ENCODE results near the gene RSPRY1.

Gene RSPRY1

DNA sequence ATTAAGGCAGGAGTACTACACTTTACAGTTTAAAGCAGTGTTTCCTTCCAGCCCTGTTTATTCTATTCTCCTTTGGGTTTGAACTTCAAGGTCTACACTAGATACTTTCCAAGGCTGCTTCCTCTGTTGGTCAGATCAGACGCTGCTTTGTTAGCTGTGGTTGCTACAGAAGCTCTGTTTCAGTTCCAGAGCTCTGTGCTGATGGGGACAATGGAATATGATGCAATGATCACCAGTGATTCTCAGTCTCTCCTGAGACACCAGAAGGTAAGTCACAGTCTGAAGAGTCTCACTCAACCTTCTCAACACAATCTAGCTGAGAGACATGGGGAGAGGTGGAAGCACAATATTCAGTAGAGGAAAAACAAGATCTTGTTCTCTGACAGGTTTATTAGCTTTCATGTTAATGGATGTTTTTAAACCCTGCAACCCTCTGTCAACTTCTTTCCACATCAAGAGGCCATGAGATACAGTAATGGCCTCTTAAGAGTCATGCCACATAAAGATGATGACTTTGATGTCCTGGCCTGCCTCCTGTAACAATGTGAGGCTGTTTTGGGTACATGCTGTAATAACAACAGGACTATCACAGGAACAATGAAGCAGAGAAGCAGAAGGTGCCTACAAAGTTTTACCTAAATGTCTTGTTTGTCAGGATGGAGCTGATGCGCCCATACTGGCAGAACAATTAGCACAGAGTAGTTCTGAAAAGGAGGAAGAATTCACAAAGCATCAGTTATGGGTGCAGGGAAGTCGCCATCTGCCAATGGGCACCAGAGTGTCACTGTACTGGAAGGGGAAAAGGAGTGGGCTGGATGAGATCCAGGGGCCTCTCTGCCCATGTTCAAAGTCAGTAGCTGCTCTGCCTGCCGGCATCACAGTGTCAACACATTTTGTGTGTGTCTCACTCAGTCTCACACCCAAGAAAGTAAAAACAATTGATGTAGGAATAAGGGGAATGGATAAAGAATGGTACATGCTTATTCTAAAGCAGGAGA is 33.7 kb upstream of the RSPRY1 start:
- DNase-seq (ENCODE audit: low spot score), result no peak

GRCh38 chr16:57153841-57154240 is 32.3 kb upstream of the RSPRY1 start:
- DNase-seq (ENCODE audit: low spot score), result no peak

GRCh38 chr16:57155702-57156350 is 30.3 kb upstream of the RSPRY1 start:
- DNase-seq (ENCODE audit: low spot score), result no peak

DNA sequence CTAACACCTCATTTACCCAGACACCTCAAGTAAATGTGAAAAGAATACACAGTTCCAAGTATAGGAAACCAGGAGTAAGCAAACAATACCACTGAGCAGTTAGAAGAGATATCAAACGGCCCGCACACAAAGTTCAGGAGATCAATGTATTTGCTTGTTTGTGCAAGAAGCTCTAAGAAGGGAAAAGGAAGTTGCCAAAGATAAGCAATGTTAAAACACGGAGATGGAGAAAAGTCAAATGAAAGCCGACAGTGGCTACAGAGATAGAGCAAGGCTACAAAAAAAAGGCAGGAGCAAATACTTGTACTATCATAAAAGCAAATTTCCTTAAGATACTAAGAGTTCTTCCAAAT is 29.8 kb upstream of the RSPRY1 start:
- DNase-seq (ENCODE audit: low spot score), result no peak

DNA sequence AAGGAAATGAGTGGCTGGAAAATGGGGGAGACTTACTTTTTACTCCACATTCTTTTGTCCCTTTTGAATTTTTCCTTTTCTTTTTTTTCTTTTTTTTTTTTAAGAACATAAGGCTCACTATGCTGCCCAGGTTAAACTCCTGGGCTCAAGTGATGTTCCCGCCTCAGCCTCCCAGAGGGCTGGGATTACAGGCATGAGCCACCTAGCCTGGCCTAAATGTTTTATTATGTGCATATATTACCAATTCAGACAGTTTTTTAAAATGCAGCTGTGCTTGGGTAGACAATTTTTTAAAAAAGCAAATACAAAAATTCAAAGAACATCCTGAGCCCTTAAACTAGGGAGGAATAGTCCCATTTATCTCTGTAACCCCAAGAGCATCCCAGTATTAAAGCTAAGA is 28.6 kb upstream of the RSPRY1 start:
- DNase-seq (ENCODE audit: low spot score), result no peak

GRCh38 chr16:57159447-57159846 is 26.7 kb upstream of the RSPRY1 start:
- no peak for DNase-seq (ENCODE audit: low spot score)

DNA sequence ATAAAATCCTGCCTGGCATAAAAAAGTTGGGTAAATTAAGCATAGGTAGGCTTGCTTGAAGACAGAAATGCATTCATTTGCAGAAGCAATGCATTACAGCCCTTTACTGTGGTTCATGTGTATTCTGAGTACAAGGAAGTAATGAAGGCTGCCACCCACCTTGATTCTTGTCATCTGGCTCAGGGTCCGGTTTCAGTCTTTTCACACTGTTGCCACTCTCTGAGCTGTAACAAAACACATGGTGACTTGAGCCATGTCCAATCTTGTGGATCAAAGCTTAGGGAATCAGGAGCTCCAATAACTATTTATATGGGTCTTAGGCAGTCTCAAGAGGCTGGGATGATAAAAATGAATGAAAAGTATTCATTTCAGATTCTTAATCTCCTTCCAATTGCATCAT is 22.3 kb upstream of the RSPRY1 start:
- no peak for DNase-seq (ENCODE audit: low spot score)

DNA sequence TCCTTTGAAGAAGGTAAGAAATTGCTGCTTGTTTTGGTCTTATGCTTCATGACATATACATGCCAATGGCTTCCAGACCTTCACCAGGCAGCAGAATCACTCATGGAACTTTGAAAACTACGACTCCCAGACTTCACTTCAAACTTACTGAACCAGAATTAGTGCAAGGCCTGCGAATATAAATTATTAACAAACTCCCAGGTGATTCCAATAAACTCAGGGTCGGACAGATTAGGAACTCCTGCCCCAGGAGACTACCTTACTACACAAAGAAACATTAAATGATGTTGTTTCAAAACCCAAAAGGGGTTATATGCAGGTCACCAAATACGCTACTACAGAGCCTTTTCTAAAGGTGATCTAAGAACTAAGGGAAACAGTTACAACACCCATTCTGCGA is 20.6 kb upstream of the RSPRY1 start:
- no peak for DNase-seq (ENCODE audit: low spot score)

- no peak for DNase-seq (ENCODE audit: low spot score)
Observed at GRCh38 chr16:57165938-57166337, 20.2 kb upstream of the RSPRY1 start.

DNA sequence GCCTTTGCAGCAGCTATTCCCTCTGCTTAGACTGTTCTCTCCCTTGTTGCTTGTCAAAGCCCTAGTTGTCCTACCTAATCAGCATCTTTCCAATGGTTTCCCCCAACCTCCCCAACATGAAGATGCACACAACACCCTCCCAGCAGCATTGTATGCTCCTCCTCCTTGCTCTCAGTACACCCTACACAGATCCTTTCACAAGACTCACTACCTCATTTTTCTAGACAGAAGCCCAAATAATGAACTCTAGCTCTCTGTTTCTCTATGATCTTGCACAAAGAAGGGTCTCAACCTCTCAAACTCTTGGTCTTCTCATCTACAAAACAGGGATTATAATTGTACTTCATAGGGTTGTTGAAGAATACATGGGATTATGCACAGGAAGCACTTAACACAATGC is 19.7 kb upstream of the RSPRY1 start:
- DNase-seq (ENCODE audit: low spot score), result no peak

- DNase-seq (ENCODE audit: low spot score), result no peak
Observed at GRCh38 chr16:57166951-57167350, 19.2 kb upstream of the RSPRY1 start.

DNA sequence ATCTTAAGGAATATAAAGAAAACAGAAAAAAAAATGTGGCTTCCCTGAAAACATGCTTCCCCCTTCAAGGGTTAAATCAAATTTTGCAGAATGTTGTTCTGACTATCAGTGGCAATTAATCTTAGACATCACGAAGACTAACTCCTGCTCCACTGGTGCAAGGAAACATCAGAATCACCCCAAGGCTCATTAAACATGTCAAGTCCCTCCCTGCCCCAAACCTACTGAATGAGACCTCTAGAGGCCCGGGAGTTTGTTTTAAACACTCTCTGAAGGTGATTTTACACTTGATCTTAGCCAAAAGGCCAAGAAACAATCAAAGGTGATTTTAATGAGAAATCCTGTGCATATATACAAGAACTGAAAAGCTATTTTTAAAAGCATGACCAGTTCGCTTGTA is 18.6 kb upstream of the RSPRY1 start:
- no peak for DNase-seq (ENCODE audit: low spot score)

DNA sequence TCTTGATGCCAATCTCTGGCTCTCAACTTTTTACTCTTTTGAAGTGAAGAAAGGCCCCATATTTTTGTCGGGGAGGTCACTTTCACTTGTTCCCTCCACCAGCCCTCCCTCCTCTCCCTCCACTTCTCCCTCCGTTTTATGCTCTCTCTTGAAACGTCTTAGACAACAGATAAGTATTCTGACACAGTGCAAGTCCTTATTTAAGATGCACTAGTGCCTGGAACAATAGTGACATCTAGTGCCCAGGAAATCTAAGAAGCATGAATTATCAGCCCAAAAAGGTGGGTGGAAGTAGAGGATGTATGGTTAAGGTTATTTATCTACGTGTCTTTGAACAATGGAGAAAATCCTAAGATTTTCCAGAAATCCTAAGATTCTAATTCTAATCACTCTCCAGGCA is 18.2 kb upstream of the RSPRY1 start:
- DNase-seq (ENCODE audit: low spot score), result peak; percentile 61

- no peak for DNase-seq (ENCODE audit: low spot score)
Observed at GRCh38 chr16:57169327-57169726, 16.8 kb upstream of the RSPRY1 start.

DNA sequence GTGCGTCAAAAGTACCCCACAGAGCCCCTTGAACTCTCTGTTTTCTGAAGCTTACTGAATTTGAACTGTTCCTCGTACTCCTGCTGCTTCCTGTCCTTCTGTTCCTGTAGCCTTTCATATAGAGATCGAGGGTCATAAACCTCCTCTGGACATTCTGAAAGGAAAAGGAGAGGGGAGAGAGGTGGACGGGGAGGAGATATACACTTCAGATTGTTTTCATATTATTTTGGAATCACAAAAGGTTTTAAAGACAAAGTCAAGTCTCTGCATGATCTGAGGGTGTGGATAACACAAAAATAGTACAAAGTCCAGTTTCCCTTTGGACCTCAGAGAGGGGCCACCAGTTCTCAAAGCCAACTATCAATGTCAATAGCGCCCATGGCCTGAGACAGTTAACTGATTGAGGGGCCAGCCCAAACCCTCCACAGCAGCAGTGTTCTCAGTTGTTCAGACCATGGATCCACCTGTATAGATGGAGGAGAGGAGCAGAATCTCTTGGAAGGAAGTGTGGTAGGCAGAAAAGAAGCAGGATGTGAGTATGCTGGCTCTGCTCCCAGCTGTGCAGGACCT is 13.3 kb upstream of the RSPRY1 start:
- no peak for DNase-seq (ENCODE audit: low spot score)

DNA sequence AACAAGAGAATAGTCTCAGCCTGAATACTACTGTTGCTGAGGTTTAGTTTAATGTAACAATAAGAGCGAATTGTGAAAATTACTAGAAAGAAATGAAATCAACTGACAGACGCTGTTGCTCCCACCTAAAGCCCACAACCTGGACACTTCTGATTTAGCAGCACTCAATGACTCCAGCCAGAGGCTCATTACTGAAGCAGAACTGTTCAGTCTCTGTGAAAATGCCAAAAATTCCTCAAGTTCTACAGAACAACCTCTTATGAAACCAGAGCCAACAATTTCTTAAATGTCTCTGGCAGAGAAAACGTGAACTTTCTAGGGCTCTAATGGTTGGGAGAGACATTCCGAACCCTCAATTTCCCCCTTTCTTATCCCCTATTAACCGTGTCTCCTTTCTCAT is 10.2 kb upstream of the RSPRY1 start:
- DNase-seq (ENCODE audit: low spot score), result peak; percentile 44

DNA sequence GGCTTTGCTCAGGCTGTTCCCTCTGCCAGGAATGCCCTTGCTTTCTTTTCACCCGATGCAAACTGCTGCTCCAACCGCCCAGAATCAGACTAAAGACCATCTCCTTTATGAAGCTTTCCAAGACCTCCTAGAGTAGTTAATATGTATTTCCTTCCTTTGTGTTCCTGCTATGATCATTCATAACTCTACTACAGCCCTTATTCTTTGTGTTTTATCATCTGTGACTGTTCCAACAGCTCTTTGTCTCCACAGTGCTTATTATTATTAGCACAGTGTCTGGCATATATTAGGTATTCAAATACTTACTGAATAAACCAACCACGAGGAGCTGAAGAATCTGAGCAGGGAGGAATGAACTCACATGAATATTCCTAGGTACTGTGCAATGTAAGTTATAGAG is 7.9 kb upstream of the RSPRY1 start:
- DNase-seq (ENCODE audit: low spot score), result no peak

GRCh38 chr16:57178793-57179212 is 7.3 kb upstream of the RSPRY1 start:
- no peak for DNase-seq (ENCODE audit: low spot score)

- DNase-seq (ENCODE audit: low spot score), result no peak
Observed at GRCh38 chr16:57179215-57179828, 6.8 kb upstream of the RSPRY1 start.

DNA sequence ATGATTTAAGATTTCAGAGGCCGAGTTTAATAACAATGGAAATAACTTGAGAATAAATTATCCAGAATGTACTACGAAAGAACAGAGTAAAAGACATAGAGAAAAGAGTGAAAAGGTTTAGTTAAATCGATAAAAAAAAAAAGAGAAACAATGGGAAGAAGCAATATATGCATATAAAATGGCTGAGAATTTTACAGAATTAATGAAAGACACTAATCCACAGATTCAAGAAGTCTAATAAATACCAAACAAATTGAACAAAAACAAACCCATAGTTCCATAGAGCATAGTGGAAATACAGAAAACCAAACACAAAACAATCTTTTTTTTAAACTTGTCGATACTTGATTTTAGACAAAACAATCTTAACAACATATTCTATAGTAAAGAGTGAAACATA is 2.0 kb upstream of the RSPRY1 start:
- DNase-seq (ENCODE audit: low spot score), result no peak

DNA sequence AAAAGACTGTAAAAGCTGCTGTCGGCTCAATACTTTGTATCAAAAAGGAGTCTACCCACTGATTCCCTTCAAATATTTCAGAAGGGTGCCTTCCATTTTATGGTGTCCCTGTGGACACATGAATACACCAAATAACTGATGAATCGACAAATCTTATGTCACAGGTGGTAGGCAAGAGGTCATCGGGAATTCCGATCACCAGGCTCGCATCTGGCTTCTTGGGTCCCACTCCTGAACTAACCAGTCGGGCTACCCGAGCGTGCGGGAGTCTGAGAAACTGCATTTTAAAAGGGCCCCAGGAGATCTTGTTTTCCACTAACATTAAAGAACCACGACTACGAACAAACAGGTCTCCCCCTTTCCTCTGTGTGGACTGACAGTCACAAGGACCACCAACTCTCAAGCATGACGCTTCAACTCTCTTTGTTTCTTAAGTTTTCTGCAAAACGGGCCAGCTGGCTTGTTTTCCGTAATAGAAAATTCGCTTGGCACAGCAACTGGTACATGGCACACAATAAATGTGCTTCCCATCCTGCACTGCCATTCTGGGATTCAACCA is 1.2 kb upstream of the RSPRY1 start:
- no peak for DNase-seq (ENCODE audit: low spot score)

DNA sequence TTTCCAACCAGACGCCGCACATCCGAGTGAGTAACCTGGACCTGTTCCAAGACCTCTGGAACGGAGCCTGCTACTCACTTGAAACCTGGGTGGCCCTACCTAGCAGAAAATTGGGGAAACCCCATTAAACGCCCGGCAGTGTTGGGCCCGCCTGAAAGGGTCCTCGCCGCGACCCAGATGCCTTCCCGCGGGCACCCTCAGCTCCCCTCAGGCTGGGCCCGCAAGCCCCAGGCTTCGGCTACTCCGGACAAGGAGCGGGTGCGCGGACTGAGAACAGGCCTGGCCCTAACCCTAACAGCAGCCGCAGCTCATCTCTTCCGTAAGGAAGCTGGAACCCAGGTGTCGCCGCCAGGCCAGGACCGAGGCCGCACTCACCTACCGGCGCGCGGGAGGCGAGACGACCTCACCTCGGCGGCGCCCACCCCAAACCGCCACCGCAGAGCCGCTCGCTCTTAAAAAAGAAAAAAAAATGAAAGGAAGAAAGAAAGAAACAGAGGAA is 634 bp upstream of the RSPRY1 start:
- peak; percentile 55 for DNase-seq (ENCODE audit: low spot score)

Measured in AG20443 (cell line).